Panc1 (cell line): ENCODE results near the gene CERKL. TPM values are rescaled to one million over a fixed set of nuclear protein-coding genes. Genes with fewer than 3 reads are reported as not detected.

Source experiments
- ATAC-seq: fragments of 200-7000 bp; cut with Tn5 transposase; 2 replicates; pipeline ENCODE4 v1.9.1; 2020; ENCODE audit warnings: mild to moderate bottlenecking, moderate library complexity
- BruUV-seq: library from RNA; stranded (reverse); fragments of 400-500 nt; replicated peaks from 2 replicates; lab custom pipeline; 2021; lab: Mats Ljungman, UMichigan
- CTCF ChIA-PET: fragments of 300-600 bp; sonication (Branson Sonifier 250); formaldehyde crosslinking; loops from one replicate; lab custom pipeline; 2022; ENCODE audit warnings: antibody characterized with exemption; lab: Charles Lee
- POLR2A ChIA-PET: fragments of 300-600 bp; sonication (Branson Sonifier 250); formaldehyde crosslinking; loops from one replicate; lab custom pipeline; 2022; ENCODE audit warnings: antibody characterized with exemption; lab: Charles Lee
- DNase-seq: peaks from one replicate; pipeline ENCODE4 v3.0.0-alpha.2; 2010; ENCODE audit warnings: low read depth, low spot score
- H3K27ac ChIP-seq: 2 replicates; pipeline ENCODE4 v1.5.1; 2011; ENCODE audit warnings: mild to moderate bottlenecking, low read length, inconsistent platforms
- H3K27me3 ChIP-seq: fragments of 200-500 bp; sonication (Bioruptor generic); 2 replicates; pipeline ENCODE4 v1.6.0; 2014; ENCODE audit warnings: low read length, inconsistent platforms; ENCODE audit not compliant: control insufficient read depth, insufficient read depth
- H3K36me3 ChIP-seq: fragments of 200-500 bp; sonication (Bioruptor generic); 2 replicates; pipeline ENCODE4 v1.5.1; 2014; ENCODE audit warnings: inconsistent platforms, mild to moderate bottlenecking, low read length, moderate library complexity; ENCODE audit not compliant: control insufficient read depth, insufficient read depth
- H3K4me1 ChIP-seq: 2 replicates; pipeline ENCODE4 v1.5.1; 2011; ENCODE audit warnings: inconsistent platforms, mild to moderate bottlenecking, low read length, moderate library complexity; ENCODE audit not compliant: control insufficient read depth, insufficient read depth
- H3K4me3 ChIP-seq, 2 experiments: 2 replicates each; pipeline ENCODE4 v1.5.1; 2011 to 2012; ENCODE audit warnings: low read depth in 2 of 2, low read length in 2 of 2, mild to moderate bottlenecking in 2 of 2, inconsistent platforms in 1 of 2, moderate library complexity in 1 of 2
- H3K9me3 ChIP-seq: fragments of 200-500 bp; sonication (Bioruptor generic); 2 replicates; pipeline ENCODE4 v1.5.1; 2014; ENCODE audit warnings: low read depth, mild to moderate bottlenecking, inconsistent platforms, low read length, moderate library complexity; ENCODE audit not compliant: control insufficient read depth, insufficient read depth
- POLR2AphosphoS5 ChIP-seq: IDR thresholded peaks from 2 replicates; pipeline ENCODE4 v1.6.1; 2012; ENCODE audit warnings: mild to moderate bottlenecking, low read depth, low read length, moderate library complexity
- SIN3A ChIP-seq: IDR thresholded peaks from 2 replicates; pipeline ENCODE4 v1.6.1; 2012; ENCODE audit warnings: low read depth, mild to moderate bottlenecking, low read length, moderate library complexity, borderline replicate concordance; ENCODE audit not compliant: insufficient read depth
- TCF7L2 ChIP-seq: IDR thresholded peaks from 2 replicates; pipeline ENCODE4 v1.6.1; 2011; ENCODE audit warnings: mild to moderate bottlenecking, low read depth, low read length, inconsistent platforms
- in situ Hi-C: cut with HindIII; loops from 2 replicates; pipeline ENCODE4 v1.10.0; 2016; ENCODE audit warnings: low sequenced_read_pairs, low pct_unique_long_range_greater_than_20kb
- intact Hi-C: fragments of 100-400 bp; cut with micrococcal nuclease; formaldehyde crosslinking; loops from one replicate; pipeline ENCODE4 v1.10.0; 2022; ENCODE audit not compliant: unreplicated experiment
- total RNA-seq: library from RNA; stranded (reverse); gene quantifications from one replicate; pipeline ENCODE4 v1.2.1, GENCODE V29; 2021; ENCODE audit not compliant: unreplicated experiment
- TF ChIP-seq, protein P1 (sequence below), 2 experiments: IDR thresholded peaks; 2 replicates each; pipeline ENCODE4 v1.6.1; 2011 to 2012; ENCODE audit warnings: low read depth in 2 of 2, control low read depth in 1 of 2, low read length in 1 of 2, mild to moderate bottlenecking in 1 of 2, moderate library complexity in 1 of 2; ENCODE audit not compliant: insufficient read depth in 1 of 2
- TF ChIP-seq, protein P2 (sequence below): fragments of 450-650 bp; IDR thresholded peaks from 2 replicates; pipeline ENCODE4 v1.5.1; 2017; ENCODE audit warnings: mild to moderate bottlenecking

The CERKL gene
- total RNA-seq, 1 experiment from 2014 or later, result 0.87 TPM

DNA sequence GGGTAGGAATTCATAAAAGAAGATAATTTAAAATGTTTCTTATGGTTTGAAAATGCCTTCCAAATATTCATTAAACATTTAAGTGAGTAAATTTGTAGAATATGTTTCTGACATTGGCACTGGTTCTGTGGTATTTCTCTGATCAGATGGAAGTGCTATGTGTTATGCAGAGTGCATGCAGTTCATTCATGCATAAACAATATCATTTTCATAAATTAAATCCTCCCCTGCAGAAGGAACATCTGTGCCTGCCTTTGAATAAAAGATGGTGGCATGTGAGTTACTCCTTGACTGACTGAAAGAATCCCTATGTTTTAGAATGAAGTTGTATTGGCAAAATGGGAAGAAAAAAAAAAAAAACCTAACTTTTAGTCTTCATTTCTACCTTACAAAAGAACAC, 17.6 kb upstream of the CERKL start:
- H3K36me3 ChIP-seq, result no peaks in the 10 kb centered on the region
- no TSS peak for BruUV-seq
- DNase-seq (no peak), ATAC-seq (no peak)
- H3K4me1 ChIP-seq, result no peaks in the 10 kb centered on the region
- H3K27ac ChIP-seq, result no peak overlapping the region
- ChIA-PET CTCF (no interaction called here), POLR2A (no interaction called here)
- TF ChIP-seq POLR2AphosphoS5 (no peak), SIN3A (no peak), TCF7L2 (no peak)
- TF ChIP-seq, protein P1, sequence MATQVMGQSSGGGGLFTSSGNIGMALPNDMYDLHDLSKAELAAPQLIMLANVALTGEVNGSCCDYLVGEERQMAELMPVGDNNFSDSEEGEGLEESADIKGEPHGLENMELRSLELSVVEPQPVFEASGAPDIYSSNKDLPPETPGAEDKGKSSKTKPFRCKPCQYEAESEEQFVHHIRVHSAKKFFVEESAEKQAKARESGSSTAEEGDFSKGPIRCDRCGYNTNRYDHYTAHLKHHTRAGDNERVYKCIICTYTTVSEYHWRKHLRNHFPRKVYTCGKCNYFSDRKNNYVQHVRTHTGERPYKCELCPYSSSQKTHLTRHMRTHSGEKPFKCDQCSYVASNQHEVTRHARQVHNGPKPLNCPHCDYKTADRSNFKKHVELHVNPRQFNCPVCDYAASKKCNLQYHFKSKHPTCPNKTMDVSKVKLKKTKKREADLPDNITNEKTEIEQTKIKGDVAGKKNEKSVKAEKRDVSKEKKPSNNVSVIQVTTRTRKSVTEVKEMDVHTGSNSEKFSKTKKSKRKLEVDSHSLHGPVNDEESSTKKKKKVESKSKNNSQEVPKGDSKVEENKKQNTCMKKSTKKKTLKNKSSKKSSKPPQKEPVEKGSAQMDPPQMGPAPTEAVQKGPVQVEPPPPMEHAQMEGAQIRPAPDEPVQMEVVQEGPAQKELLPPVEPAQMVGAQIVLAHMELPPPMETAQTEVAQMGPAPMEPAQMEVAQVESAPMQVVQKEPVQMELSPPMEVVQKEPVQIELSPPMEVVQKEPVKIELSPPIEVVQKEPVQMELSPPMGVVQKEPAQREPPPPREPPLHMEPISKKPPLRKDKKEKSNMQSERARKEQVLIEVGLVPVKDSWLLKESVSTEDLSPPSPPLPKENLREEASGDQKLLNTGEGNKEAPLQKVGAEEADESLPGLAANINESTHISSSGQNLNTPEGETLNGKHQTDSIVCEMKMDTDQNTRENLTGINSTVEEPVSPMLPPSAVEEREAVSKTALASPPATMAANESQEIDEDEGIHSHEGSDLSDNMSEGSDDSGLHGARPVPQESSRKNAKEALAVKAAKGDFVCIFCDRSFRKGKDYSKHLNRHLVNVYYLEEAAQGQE (IDR thresholded peaks at IDR 0.05; ENCODE audit: insufficient read depth in 1 of 2, low read depth in 2 of 2, low read length in 1 of 2), result no peak
- TF ChIP-seq, protein P2, sequence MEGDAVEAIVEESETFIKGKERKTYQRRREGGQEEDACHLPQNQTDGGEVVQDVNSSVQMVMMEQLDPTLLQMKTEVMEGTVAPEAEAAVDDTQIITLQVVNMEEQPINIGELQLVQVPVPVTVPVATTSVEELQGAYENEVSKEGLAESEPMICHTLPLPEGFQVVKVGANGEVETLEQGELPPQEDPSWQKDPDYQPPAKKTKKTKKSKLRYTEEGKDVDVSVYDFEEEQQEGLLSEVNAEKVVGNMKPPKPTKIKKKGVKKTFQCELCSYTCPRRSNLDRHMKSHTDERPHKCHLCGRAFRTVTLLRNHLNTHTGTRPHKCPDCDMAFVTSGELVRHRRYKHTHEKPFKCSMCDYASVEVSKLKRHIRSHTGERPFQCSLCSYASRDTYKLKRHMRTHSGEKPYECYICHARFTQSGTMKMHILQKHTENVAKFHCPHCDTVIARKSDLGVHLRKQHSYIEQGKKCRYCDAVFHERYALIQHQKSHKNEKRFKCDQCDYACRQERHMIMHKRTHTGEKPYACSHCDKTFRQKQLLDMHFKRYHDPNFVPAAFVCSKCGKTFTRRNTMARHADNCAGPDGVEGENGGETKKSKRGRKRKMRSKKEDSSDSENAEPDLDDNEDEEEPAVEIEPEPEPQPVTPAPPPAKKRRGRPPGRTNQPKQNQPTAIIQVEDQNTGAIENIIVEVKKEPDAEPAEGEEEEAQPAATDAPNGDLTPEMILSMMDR, result no peak
- no peak overlapping the region for H3K4me3 ChIP-seq
- peaks cover 12% of the 10 kb centered on the region for H3K27me3 ChIP-seq
- intact Hi-C loops, result no loop called here
- in situ Hi-C loops, result no loop called here
- no peaks in the 10 kb centered on the region for H3K9me3 ChIP-seq

DNA sequence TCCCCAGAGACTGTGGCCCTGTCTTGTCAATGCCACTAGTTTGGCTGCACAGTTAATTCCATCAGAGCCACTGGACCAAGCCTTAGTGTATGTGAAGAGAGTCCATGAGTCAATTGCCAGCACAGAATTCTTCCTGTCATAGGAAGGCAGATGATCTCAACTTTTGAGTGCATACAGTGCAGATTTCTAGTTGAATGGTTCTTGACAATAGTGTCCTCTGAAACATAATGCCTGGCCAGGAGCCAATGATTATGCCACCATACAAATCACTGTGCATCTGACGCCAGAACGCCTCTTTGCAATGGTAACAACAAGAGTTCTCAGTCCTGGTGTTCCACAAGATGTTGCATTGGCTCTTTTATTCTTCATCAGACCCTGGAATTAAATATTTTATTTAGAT, 16.3 kb upstream of the CERKL start:
- Histone ChIP-seq H3K27me3 (peaks cover 10% of the 10 kb centered on the region), H3K4me1 (no peaks in the 10 kb centered on the region), H3K27ac (no peak overlapping the region), H3K36me3 (no peaks in the 10 kb centered on the region), H3K9me3 (no peaks in the 10 kb centered on the region), H3K4me3 (no peak overlapping the region)
- ATAC-seq (no peak), DNase-seq (no peak)
- in situ Hi-C loops, result no loop called here
- intact Hi-C loops, result no loop called here
- POLR2A ChIA-PET, result no interaction called here
- BruUV-seq, result no TSS peak
- TF ChIP-seq, protein P2, result no peak
- TF ChIP-seq TCF7L2 (no peak), POLR2AphosphoS5 (no peak), SIN3A (no peak)
- TF ChIP-seq, protein P1 (IDR thresholded peaks at IDR 0.05; ENCODE audit: insufficient read depth in 1 of 2, low read depth in 2 of 2, low read length in 1 of 2), result no peak
- CTCF ChIA-PET, result no interaction called here
